SK-N-SH (cell line): ENCODE measurements around the gene PYGM.

Experiments used
- CTCF ChIP-seq: fragments of 200-600 bp; sonication (generic); IDR thresholded peaks from 2 replicates; pipeline ENCODE4 v1.6.1; 2017; ENCODE audit warnings: antibody characterized with exemption, mild to moderate bottlenecking, moderate library complexity
- ELF1 ChIP-seq: IDR thresholded peaks from 2 replicates; pipeline ENCODE4 v1.4.0; 2012
- MEF2A ChIP-seq: IDR thresholded peaks from 2 replicates; pipeline ENCODE4 v1.4.0; 2012; ENCODE audit warnings: low read depth, borderline replicate concordance
- TF ChIP-seq, protein P1 (sequence below): IDR thresholded peaks from 2 replicates; pipeline ENCODE4 v1.4.0; 2012; ENCODE audit warnings: low read depth
- TF ChIP-seq, protein P2 (sequence below): IDR thresholded peaks from 2 replicates; pipeline ENCODE4 v1.6.1; 2012; ENCODE audit warnings: mild to moderate bottlenecking, low read depth, low read length, moderate library complexity

- TF ChIP-seq, protein P1, sequence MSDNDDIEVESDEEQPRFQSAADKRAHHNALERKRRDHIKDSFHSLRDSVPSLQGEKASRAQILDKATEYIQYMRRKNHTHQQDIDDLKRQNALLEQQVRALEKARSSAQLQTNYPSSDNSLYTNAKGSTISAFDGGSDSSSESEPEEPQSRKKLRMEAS = no peak
- TF ChIP-seq CTCF (no peak), ELF1 (no peak), MEF2A (no peak)
- TF ChIP-seq, protein P2, sequence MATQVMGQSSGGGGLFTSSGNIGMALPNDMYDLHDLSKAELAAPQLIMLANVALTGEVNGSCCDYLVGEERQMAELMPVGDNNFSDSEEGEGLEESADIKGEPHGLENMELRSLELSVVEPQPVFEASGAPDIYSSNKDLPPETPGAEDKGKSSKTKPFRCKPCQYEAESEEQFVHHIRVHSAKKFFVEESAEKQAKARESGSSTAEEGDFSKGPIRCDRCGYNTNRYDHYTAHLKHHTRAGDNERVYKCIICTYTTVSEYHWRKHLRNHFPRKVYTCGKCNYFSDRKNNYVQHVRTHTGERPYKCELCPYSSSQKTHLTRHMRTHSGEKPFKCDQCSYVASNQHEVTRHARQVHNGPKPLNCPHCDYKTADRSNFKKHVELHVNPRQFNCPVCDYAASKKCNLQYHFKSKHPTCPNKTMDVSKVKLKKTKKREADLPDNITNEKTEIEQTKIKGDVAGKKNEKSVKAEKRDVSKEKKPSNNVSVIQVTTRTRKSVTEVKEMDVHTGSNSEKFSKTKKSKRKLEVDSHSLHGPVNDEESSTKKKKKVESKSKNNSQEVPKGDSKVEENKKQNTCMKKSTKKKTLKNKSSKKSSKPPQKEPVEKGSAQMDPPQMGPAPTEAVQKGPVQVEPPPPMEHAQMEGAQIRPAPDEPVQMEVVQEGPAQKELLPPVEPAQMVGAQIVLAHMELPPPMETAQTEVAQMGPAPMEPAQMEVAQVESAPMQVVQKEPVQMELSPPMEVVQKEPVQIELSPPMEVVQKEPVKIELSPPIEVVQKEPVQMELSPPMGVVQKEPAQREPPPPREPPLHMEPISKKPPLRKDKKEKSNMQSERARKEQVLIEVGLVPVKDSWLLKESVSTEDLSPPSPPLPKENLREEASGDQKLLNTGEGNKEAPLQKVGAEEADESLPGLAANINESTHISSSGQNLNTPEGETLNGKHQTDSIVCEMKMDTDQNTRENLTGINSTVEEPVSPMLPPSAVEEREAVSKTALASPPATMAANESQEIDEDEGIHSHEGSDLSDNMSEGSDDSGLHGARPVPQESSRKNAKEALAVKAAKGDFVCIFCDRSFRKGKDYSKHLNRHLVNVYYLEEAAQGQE = no peak
Measured at GRCh38 chr11:64803846-64804345, 44.1 kb upstream of the PYGM start.
